ENCODE measurements around the gene HEXD.

GRCh38 chr17:82384051-82384729 is 34.0 kb upstream of the HEXD start:
- TF ChIP-seq, protein P1, sequence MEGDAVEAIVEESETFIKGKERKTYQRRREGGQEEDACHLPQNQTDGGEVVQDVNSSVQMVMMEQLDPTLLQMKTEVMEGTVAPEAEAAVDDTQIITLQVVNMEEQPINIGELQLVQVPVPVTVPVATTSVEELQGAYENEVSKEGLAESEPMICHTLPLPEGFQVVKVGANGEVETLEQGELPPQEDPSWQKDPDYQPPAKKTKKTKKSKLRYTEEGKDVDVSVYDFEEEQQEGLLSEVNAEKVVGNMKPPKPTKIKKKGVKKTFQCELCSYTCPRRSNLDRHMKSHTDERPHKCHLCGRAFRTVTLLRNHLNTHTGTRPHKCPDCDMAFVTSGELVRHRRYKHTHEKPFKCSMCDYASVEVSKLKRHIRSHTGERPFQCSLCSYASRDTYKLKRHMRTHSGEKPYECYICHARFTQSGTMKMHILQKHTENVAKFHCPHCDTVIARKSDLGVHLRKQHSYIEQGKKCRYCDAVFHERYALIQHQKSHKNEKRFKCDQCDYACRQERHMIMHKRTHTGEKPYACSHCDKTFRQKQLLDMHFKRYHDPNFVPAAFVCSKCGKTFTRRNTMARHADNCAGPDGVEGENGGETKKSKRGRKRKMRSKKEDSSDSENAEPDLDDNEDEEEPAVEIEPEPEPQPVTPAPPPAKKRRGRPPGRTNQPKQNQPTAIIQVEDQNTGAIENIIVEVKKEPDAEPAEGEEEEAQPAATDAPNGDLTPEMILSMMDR (IDR thresholded peaks at IDR 0.05 in 2 of 3, conservative IDR thresholded peaks at IDR 0.05 in 1 of 3; ENCODE audit: control insufficient read depth in 2 of 3, extremely low read depth in 1 of 3, insufficient read depth in 1 of 3, low read depth in 3 of 3, low read length in 3 of 3), result no peak
- TF ChIP-seq POLR2AphosphoS2 (IDR thresholded peaks at IDR 0.05; ENCODE audit: low read depth, low read length) (no peak), EZH2 (IDR thresholded peaks at IDR 0.05; ENCODE audit: borderline replicate concordance, control insufficient read depth, low read depth, low read length) (no peak), KLF5 (IDR thresholded peaks at IDR 0.05; ENCODE audit: partially characterized antibody) (no peak), SPI1 (IDR thresholded peaks at IDR 0.05; ENCODE audit: borderline replicate concordance, insufficient read depth, low read depth, low read length) (no peak), SUPT20H (IDR thresholded peaks at IDR 0.05; ENCODE audit: borderline replicate concordance, control insufficient read depth, low read depth, low read length) (no peak), CHD1 (IDR thresholded peaks at IDR 0.05; ENCODE audit: low read depth, low read length) (no peak), NR2C1 (IDR thresholded peaks at IDR 0.05) (no peak)
- TF ChIP-seq, protein P2, sequence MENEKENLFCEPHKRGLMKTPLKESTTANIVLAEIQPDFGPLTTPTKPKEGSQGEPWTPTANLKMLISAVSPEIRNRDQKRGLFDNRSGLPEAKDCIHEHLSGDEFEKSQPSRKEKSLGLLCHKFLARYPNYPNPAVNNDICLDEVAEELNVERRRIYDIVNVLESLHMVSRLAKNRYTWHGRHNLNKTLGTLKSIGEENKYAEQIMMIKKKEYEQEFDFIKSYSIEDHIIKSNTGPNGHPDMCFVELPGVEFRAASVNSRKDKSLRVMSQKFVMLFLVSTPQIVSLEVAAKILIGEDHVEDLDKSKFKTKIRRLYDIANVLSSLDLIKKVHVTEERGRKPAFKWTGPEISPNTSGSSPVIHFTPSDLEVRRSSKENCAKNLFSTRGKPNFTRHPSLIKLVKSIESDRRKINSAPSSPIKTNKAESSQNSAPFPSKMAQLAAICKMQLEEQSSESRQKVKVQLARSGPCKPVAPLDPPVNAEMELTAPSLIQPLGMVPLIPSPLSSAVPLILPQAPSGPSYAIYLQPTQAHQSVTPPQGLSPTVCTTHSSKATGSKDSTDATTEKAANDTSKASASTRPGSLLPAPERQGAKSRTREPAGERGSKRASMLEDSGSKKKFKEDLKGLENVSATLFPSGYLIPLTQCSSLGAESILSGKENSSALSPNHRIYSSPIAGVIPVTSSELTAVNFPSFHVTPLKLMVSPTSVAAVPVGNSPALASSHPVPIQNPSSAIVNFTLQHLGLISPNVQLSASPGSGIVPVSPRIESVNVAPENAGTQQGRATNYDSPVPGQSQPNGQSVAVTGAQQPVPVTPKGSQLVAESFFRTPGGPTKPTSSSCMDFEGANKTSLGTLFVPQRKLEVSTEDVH (IDR thresholded peaks at IDR 0.05; ENCODE audit: low read depth, partially characterized antibody), result no peak

Measured in GM12878 (cell line).